SJCRH30 (cell line): ENCODE results near the gene GALNT15. TPM values are rescaled to one million over a fixed set of nuclear protein-coding genes. Genes with fewer than 3 reads are reported as not detected.

Source experiments
- DNase-seq, 2 experiments: peaks; one replicate each; pipeline ENCODE4 v3.0.0-alpha.2; 2015 to 2020
- H3K27ac ChIP-seq: fragments of 250-450 bp; sonication (Bioruptor Pico); 2 replicates; pipeline ENCODE4 v1.5.1; 2020; ENCODE audit warnings: mild to moderate bottlenecking, moderate library complexity
- H3K27me3 ChIP-seq: fragments of 250-450 bp; sonication (Bioruptor Pico); 2 replicates; pipeline ENCODE4 v1.5.1; 2020; ENCODE audit warnings: mild to moderate bottlenecking, moderate library complexity
- H3K36me3 ChIP-seq: fragments of 250-450 bp; sonication (Bioruptor Pico); 2 replicates; pipeline ENCODE4 v1.5.1; 2020; ENCODE audit warnings: mild to moderate bottlenecking, moderate library complexity
- H3K4me1 ChIP-seq: fragments of 250-450 bp; sonication (Bioruptor Pico); 2 replicates; pipeline ENCODE4 v1.5.1; 2020; ENCODE audit warnings: mild to moderate bottlenecking, moderate library complexity
- H3K4me3 ChIP-seq: fragments of 250-450 bp; sonication (Bioruptor Pico); 2 replicates; pipeline ENCODE4 v1.5.1; 2020; ENCODE audit warnings: mild to moderate bottlenecking, moderate library complexity
- H3K9me3 ChIP-seq: fragments of 250-450 bp; sonication (Bioruptor Pico); replicated peaks from 2 replicates; pipeline ENCODE4 v1.5.1; 2020; ENCODE audit warnings: mild to moderate bottlenecking, moderate library complexity
- total RNA-seq: library from RNA; depleted of rRNA; stranded (reverse); fragments of >200 nt; shearing (Covaris generic); gene quantifications from 2 replicates; pipeline ENCODE4 v1.2.3, GENCODE V29; 2014; rRNA removed

The GALNT15 gene
- total RNA-seq, 1 experiment from 2014 or later, result 0.10 TPM

DNA sequence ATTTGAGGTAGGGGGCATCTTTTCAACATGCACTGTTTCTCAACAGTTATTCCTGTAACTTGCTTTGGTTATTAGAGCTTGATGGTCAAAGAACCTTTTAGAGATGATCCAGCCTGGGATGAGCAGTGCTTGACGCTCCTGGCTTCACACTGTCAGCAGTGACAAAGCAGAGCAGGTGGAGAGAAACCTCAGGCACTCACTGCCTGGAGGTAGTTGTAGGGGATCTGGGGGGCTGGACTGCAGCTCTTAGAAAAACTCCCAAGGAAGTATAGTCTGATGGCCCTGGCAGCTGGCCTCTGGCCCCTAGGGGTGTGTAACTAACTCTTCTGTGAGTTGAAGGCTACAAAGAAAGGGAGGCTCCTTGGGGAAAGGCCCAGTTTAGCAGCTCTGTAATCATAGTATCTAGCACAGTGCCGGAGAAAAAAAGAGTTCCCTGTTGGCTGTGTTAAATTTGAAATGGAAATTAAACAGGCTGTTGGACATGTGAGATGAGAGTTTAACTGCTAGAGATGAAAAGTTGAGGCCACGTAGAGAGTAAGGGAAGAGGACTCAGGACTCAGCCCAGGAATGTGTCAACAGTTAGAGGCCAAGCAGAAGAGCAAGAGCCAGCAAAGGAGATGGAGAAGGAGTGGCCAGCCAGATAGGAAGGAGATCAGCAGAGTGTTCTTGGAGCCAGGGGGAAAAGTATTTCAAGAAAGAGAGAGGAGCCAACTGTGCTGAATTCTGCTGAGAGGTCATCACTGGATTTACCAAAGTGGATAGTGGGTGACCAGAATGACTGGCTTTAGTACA is 104.7 kb downstream of the GALNT15 start:
- Histone ChIP-seq H3K27me3 (no peaks in the 10 kb centered on the region), H3K4me1 (peaks cover 12% of the 10 kb centered on the region), H3K4me3 (no peak overlapping the region), H3K27ac (no peak overlapping the region; the same call in 1 of the 2 replicates), H3K9me3 (no peaks in the 10 kb centered on the region), H3K36me3 (peaks cover 4% of the 10 kb centered on the region; the same call in 1 of the 2 replicates)
- peak; percentile 69 to 83 for DNase-seq

GRCh38 chr3:16280671-16281070 is 106.2 kb downstream of the GALNT15 start:
- Histone ChIP-seq H3K4me1 (peaks cover 12% of the 10 kb centered on the region), H3K27ac (no peak overlapping the region), H3K4me3 (no peak overlapping the region), H3K27me3 (no peaks in the 10 kb centered on the region), H3K9me3 (no peaks in the 10 kb centered on the region), H3K36me3 (0 out of 2 replicates have a peak, but pooled peaks cover 4% of the 10 kb centered on the region)
- no peak for DNase-seq

Other genes starting within 250 kb of the GALNT15 start
- gene DPH3, start 90.3 kb downstream of the GALNT15 start, total RNA-seq, result 22.4 and 24.1 TPM in 2 replicates
- gene OXNAD1, start 90.5 kb downstream of the GALNT15 start, total RNA-seq, result 14.7 and 18.1 TPM in 2 replicates